SU-DHL-6 (cell line): ENCODE measurements around the gene NUP58.

Source experiments
- H2AFZ ChIP-seq: fragments of 200-600 bp; sonication (generic); 2 replicates; pipeline ENCODE4 v1.6.1; 2014; ENCODE audit warnings: low read depth, mild to moderate bottlenecking, moderate library complexity, mixed read lengths, antibody characterized with exemption, low read length; ENCODE audit not compliant: severe bottlenecking
- H3F3A ChIP-seq: fragments of 200-600 bp; shearing (Covaris generic); 2 replicates; pipeline ENCODE4 v1.6.0; 2016; ENCODE audit warnings: antibody characterized with exemption, mild to moderate bottlenecking; ENCODE audit not compliant: insufficient read depth
- H3K27ac ChIP-seq: fragments of 200-600 bp; sonication (generic); 2 replicates; pipeline ENCODE4 v1.5.1; 2016; ENCODE audit warnings: low read depth, mild to moderate bottlenecking, low read length, moderate library complexity, mixed read lengths
- H3K27me3 ChIP-seq: fragments of 200-600 bp; sonication (generic), shearing (Covaris generic); 2 replicates; pipeline ENCODE4 v1.6.0; 2014; ENCODE audit warnings: mild to moderate bottlenecking, low read length
- H3K36me3 ChIP-seq: fragments of 200-600 bp; sonication (generic); 2 replicates; pipeline ENCODE4 v1.6.1; 2014; ENCODE audit warnings: mild to moderate bottlenecking, low read length, mixed read lengths
- H3K4me2 ChIP-seq: fragments of 300-600, 200-600 bp; shearing (Covaris generic), sonication (generic); 2 replicates; pipeline ENCODE4 v1.6.0; 2014; ENCODE audit warnings: low read length, low read depth, mild to moderate bottlenecking; ENCODE audit not compliant: poor library complexity, severe bottlenecking
- H3K4me3 ChIP-seq: fragments of 200-600 bp; sonication (generic); 2 replicates; pipeline ENCODE4 v1.5.1; 2014; ENCODE audit warnings: antibody characterized with exemption, low read length, mild to moderate bottlenecking, mixed read lengths; ENCODE audit not compliant: insufficient read depth, poor library complexity, severe bottlenecking
- H3K79me2 ChIP-seq: fragments of 200-600 bp; sonication (generic); 2 replicates; pipeline ENCODE4 v1.6.1; 2014; ENCODE audit warnings: mild to moderate bottlenecking, low read length, moderate library complexity; ENCODE audit not compliant: insufficient read depth
- H3K9ac ChIP-seq: fragments of 200-600 bp; sonication (generic); 2 replicates; pipeline ENCODE4 v1.7.0; 2014; ENCODE audit warnings: mild to moderate bottlenecking, low read length
- H3K9me2 ChIP-seq: fragments of 200-600 bp; sonication (generic); replicated peaks from 2 replicates; pipeline ENCODE4 v1.6.1; 2014; ENCODE audit warnings: low read length; ENCODE audit not compliant: insufficient read depth
- H3K9me3 ChIP-seq: fragments of 200-600 bp; sonication (generic); 2 replicates; pipeline ENCODE4 v1.6.1; 2014; ENCODE audit warnings: low read length, mixed read lengths; ENCODE audit not compliant: insufficient read depth
- H4K20me1 ChIP-seq: fragments of 200-600 bp; sonication (generic); 2 replicates; pipeline ENCODE4 v1.6.1; 2014; ENCODE audit warnings: low read depth, mild to moderate bottlenecking, antibody characterized with exemption, low read length, moderate library complexity, mixed read lengths
- CTCF ChIP-seq: fragments of 200-600 bp; sonication (generic); IDR thresholded peaks from one replicate; pipeline ENCODE4 v1.5.1; 2017; ENCODE audit warnings: antibody characterized with exemption, mild to moderate bottlenecking, low read length, moderate library complexity; ENCODE audit not compliant: insufficient read depth, poor library complexity, severe bottlenecking
- EZH2phosphoT487 ChIP-seq: fragments of 200-600 bp; sonication (generic), shearing (Covaris generic); conservative IDR thresholded peaks from 2 replicates; pipeline ENCODE4 v1.6.1; 2018; ENCODE audit warnings: mild to moderate bottlenecking, antibody characterized with exemption, low read length, moderate library complexity, mixed read lengths

Gene NUP58

GRCh38 chr13:25372284-25373081 is 71.1 kb downstream of the NUP58 start:
- no peak for TF ChIP-seq CTCF
- TF ChIP-seq EZH2phosphoT487, result no peak
- Histone ChIP-seq H3K9me3 (no peaks in the 10 kb centered on the region), H3K27me3 (no peaks in the 10 kb centered on the region), H3K4me2 (no peak overlapping the region), H3K79me2 (no peaks in the 10 kb centered on the region), H4K20me1 (no peaks in the 10 kb centered on the region), H2AFZ (no peak overlapping the region), H3K9me2 (no peaks in the 10 kb centered on the region), H3K36me3 (no peaks in the 10 kb centered on the region), H3K27ac (no peak overlapping the region), H3K9ac (no peak overlapping the region), H3F3A (no peaks in the 10 kb centered on the region), H3K4me3 (no peak overlapping the region)

GRCh38 chr13:25375727-25376358 is 74.4 kb downstream of the NUP58 start:
- H3K9me3 ChIP-seq, result no peaks in the 10 kb centered on the region
- no peak overlapping the region for H3K27ac ChIP-seq
- no peak overlapping the region for H2AFZ ChIP-seq
- no peaks in the 10 kb centered on the region for H3K79me2 ChIP-seq
- no peaks in the 10 kb centered on the region for H3K27me3 ChIP-seq
- H3K4me2 ChIP-seq, result no peak overlapping the region
- H3K36me3 ChIP-seq, result no peaks in the 10 kb centered on the region
- H3K4me3 ChIP-seq, result no peak overlapping the region
- no peaks in the 10 kb centered on the region for H3K9me2 ChIP-seq
- no peak overlapping the region for H3K9ac ChIP-seq
- TF ChIP-seq CTCF (peak; percentile 43), EZH2phosphoT487 (no peak)
- no peaks in the 10 kb centered on the region for H3F3A ChIP-seq
- no peaks in the 10 kb centered on the region for H4K20me1 ChIP-seq

- Histone ChIP-seq H3K4me3 (no peak overlapping the region), H3K9ac (no peak overlapping the region), H2AFZ (no peak overlapping the region), H3K36me3 (no peaks in the 10 kb centered on the region), H4K20me1 (no peaks in the 10 kb centered on the region), H3K27me3 (no peaks in the 10 kb centered on the region), H3K9me3 (no peaks in the 10 kb centered on the region), H3K4me2 (no peak overlapping the region), H3K9me2 (no peaks in the 10 kb centered on the region), H3F3A (no peaks in the 10 kb centered on the region), H3K79me2 (no peaks in the 10 kb centered on the region), H3K27ac (no peak overlapping the region)
- TF ChIP-seq EZH2phosphoT487 (no peak), CTCF (no peak)
Measured at GRCh38 chr13:25377244-25377962, 76.0 kb downstream of the NUP58 start.
